ENCODE measurements around the gene ZNF14. TPM values are rescaled to one million over a fixed set of nuclear protein-coding genes. Genes with fewer than 3 reads are reported as not detected.
"Not testable (repeated sequence)": the region's sequence is repeated elsewhere in the genome, so short reads cannot be mapped to it uniquely, and the experiment has no call there.

The ZNF14 gene
- total RNA-seq, 1 donor from 2014 or later = 3.6 TPM

DNA sequence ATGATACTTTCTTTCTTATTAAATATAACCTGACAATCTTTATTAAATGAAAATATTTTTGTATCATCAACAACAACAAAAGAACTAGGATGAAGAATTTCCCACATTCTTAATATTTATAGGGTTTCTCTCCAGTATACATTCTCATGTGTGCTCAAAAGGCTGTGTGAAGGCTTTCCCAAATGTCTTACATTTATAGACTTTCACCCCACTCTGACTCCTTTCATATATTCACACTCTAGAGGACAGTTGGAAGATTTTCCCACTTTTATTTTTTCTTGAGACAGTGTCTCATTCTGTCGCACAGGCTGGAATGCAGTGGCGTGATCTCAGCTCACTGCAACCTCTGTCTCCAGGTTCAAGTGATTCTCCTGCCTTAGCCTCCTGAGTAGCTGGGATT is 22.4 kb downstream of the ZNF14 start:
- intact Hi-C loops (cut with DNase I) = no loop called here
- DNase-seq (ENCODE audit: missing footprints) = no peak
- no peak for ATAC-seq

DNA sequence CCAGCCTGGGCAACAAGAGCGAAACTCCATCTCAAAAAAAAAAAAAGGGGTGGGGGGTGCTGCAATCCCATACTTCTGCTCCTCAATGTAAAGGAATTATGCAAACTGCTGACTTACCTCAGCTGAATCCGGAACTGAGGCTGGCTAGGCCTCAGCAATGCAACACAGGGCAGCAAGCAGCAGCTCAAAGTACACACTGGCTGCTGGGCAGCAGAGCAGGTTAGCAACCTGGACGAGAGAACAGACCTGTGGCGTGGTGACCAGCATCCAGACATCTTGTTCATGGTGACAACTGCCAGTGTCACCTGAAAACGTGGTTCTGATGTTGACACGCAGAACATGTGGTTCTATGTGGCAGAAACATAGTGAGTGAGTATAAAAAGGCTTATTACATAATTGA is 28.1 kb downstream of the ZNF14 start:
- intact Hi-C loops (cut with DNase I) = no loop called here
- DNase-seq (ENCODE audit: missing footprints) (no peak), ATAC-seq (no peak)

DNA sequence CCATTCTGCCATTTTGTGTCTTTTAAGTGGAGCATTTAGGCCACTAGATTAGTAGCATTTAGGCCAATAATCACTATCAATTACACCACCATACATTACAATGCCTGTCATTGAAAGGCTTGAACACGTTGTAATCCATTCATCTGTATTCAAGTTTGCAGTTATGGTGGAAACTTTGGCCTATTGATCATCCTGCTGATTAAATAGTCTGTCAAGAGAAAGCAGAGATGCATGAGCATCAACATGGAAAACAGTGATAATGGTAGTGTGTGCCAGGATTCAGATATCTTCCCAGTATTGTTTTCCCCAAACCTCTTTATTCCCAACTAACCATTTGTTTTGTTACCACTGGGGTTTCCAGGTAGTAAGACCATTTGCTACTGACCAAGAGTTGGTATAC is 32.4 kb downstream of the ZNF14 start:
- intact Hi-C loops (cut with DNase I); ATAC-seq; DNase-seq (ENCODE audit: missing footprints): not testable (repeated sequence)

DNA sequence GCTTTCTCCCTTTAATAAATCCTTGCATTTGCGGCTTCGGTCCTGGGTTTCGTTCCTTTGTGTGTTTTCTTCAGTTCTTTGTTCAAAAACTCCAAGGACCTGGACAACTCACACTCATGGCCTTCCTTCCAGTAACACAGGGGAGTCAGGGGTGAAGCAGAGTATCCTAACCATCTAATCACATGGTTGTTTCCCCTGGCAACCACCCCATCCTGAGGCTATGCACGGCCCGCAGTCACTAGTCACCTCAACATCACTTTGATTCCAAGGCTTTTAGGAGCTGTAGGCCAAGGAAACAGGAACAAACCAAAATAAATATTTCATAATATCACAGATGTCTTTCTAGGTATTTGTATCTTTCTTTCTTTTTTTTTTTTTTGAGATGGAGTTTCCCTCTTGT is 35.3 kb downstream of the ZNF14 start:
- ATAC-seq (no peak), DNase-seq (ENCODE audit: missing footprints) (no peak)
- intact Hi-C loops (cut with DNase I) = no loop called here

DNA sequence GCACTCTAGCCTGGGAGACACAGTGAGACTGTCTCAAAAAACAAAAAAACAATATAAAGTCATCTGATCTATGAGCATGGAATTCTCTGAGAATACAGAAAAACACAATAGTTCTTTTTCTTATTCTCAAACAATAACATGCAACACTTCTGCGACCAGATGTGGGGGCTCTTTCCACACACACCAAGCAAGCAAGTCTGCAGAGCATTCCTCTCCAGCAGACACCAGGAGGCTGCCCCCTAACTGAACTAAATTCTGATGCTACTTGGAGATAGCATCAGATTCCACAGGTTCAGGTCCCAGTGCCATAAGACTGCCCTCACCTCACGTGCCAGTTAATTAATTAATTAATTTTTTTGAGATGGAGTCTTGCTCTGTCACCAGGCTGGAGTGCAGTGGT is 36.5 kb downstream of the ZNF14 start:
- ATAC-seq = no peak
- intact Hi-C loops (cut with DNase I) = no loop called here

DNA sequence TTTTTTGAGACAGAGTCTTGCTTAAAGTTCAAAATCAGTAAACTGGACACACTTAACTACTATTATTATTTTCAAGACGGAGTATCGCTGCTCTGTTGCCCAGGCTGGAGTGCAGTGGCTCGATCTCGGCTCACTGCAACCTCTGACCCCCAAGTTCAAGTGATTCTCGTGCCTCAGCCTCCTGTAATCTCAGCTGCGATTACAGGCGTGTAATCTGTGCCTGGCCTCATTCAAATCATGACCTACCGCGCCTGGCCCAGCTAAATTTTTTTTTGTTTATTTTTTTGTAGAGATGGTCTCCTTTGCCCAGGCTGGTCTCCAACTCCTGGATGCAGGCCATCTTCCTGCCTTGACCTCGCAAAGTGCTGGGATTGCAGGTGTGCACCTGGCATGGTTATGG is 41.2 kb downstream of the ZNF14 start:
- DNase-seq (ENCODE audit: missing footprints) (no peak), ATAC-seq (no peak)
- intact Hi-C loops (cut with DNase I) = no loop called here

More for the DNA sequence above, 36.5 kb downstream of the ZNF14 start:
- no peak for DNase-seq (ENCODE audit: missing footprints)

DNA sequence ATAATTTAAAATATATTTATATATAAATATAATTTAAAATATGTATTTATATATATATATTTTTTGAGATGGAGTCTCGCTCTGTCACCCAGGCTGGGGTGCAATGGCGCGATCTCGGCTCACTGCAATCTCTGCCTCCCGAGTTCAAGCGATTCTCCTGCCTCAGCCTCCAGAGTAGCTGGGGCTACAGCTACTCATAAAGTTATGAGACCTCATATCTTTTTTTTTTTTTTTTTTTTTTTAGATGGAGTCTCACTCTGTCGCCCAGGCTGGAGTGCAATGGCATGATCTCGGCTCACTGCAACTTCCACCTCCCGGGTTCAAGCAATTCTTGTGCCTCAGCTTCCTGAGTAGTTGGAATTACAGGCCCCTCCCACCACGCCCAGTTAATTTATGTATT is 43.9 kb downstream of the ZNF14 start:
- intact Hi-C loops (cut with DNase I); ATAC-seq; DNase-seq (ENCODE audit: missing footprints): not testable (repeated sequence)

DNA sequence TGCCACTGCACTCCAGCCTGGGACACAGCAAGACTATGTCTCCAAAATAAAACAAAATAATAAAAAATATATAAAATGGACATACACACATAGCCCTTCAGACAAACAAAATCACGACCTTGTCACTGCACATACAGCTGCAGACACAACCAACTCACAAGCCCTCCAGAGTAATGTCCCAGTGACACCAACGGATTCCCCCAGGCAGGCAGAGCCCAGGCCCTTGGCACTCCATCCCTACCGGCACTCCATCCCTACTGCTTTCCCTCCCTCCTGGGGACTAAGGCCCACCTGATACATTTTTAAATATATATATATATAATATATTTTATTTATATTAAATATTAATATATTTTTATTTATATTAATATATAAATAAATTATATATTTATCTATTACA is 45.8 kb downstream of the ZNF14 start:
- no peak for DNase-seq (ENCODE audit: missing footprints)
- ATAC-seq = no peak
- intact Hi-C loops (cut with DNase I) = no loop called here

DNA sequence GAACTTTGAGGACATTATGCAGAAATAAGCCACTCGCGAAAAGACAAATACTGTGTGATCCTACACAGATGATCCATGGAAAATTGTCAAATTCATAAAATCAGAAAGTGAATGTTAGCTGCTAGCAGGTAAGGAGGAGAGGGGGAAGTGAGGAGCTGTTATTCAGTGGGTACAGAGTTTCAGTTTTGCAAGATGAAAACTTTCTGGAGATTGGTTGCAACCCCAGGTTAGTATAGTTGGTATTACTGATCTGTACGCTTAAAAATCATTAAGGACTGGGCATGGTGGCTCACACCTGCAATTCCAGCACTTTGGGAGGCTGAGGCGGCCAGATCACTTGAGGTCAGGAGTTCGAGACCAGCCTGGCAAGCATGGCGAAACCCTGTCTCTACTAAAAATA is 46.3 kb downstream of the ZNF14 start:
- ATAC-seq (no peak), DNase-seq (ENCODE audit: missing footprints) (no peak)
- intact Hi-C loops (cut with DNase I) = no loop called here

DNA sequence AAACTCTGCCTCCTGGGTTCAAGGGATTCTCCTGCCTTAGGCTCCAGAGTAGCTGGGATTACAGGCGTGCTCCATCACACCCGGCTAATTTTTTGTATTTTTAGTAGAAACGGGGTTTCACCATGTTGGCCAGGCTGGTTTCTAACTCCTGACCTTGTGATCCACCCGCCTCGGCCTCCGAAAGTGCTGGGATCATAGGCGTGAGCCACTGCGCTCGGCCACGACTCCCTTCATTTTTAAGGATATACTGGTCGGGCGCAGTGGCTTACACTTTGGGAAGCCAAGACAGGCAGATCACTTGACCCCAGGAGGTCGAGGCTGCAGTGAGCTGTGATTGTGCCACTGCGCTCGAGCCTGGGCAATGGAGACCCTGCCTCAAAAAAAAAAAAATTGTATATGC is 46.8 kb downstream of the ZNF14 start:
- intact Hi-C loops (cut with DNase I); ATAC-seq; DNase-seq (ENCODE audit: missing footprints): not testable (repeated sequence)

DNA sequence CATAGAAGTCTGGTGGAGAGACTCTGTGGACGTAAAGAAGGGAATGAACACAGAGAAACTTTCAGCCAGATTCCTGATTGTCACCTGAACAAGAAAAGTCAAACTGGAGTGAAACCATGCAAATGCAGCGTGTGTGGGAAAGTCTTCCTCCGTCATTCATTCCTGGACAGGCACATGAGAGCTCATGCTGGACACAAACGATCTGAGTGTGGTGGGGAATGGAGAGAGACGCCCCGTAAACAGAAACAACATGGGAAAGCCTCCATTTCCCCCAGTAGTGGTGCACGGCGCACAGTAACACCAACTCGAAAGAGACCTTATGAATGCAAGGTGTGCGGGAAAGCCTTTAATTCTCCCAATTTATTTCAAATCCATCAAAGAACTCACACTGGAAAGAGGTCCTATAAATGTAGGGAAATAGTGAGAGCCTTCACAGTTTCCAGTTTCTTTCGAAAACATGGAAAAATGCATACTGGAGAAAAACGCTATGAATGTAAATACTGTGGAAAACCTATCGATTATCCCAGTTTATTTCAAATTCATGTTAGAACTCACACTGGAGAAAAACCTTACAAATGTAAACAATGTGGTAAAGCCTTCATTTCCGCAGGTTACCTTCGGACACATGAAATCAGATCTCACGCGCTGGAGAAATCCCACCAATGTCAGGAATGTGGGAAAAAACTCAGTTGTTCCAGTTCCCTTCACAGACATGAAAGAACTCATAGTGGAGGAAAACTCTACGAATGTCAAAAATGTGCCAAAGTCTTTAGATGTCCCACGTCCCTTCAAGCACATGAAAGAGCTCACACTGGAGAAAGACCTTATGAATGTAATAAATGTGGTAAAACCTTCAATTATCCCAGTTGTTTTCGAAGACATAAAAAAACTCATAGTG is 53.5 kb downstream of the ZNF14 start:
- ATAC-seq (no peak), DNase-seq (ENCODE audit: missing footprints) (no peak)
- intact Hi-C loops (cut with DNase I) = no loop called here

DNA sequence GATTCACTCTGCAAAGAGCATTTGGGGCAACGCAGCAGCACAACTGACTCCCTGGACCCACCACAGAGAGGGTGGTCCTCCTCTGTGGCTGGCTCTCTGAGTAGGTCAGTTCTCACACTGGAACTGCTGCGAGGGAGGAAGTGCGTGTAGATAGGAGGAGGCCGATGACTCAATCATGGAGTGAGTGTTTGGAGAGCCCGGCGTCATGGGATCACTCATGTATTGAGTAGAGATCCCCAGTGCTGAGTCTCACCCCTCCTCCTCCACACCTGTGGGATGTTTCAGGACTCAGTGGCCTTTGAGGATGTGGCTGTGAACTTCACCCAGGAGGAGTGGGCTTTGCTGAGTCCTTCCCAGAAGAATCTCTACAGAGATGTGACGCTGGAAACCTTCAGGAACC is 55.3 kb downstream of the ZNF14 start:
- no peak for ATAC-seq
- no peak for DNase-seq (ENCODE audit: missing footprints)
- intact Hi-C loops (cut with DNase I) = no loop called here

DNA sequence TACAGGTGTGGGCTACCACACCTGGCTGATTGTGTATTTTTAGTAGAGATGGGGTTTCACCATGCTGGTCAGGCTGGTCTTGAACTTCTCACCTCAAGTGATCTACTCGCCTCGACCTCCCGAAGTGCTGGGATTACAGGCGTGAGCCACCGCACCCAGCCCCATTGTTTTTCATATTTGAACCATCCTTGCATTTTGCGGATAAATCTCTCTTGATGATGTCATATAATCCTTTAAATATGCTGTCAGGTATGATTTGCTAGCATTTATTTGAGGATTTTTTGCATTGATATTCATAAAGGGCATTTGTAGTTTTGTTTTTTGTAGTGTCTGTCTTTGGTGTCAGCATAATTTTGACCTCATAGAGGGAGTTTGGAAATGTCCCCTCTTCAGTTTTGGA is 58.6 kb downstream of the ZNF14 start:
- no peak for ATAC-seq
- intact Hi-C loops (cut with DNase I) = no loop called here
- DNase-seq (ENCODE audit: missing footprints) = no peak

DNA sequence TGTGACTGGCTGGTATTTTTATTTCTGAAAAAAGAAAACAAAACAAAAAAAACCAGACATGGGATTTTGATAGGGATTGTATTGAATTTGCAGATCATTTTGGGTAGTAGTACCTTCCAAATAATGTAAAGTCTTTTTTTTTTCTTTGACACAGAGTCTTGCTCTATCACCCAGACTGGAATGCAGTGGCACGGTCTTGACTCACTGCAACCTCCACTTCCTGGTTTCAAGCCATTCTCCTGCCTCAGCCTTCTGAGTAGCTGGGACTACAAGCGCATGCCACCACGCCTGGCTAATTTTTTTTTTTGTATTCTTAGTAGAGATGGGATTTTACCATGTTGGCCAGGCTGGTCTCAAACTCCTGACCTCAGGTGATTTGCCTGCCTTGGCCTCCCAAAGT is 60.1 kb downstream of the ZNF14 start:
- DNase-seq (ENCODE audit: missing footprints) = no peak
- intact Hi-C loops (cut with DNase I) = no loop called here
- no peak for ATAC-seq

DNA sequence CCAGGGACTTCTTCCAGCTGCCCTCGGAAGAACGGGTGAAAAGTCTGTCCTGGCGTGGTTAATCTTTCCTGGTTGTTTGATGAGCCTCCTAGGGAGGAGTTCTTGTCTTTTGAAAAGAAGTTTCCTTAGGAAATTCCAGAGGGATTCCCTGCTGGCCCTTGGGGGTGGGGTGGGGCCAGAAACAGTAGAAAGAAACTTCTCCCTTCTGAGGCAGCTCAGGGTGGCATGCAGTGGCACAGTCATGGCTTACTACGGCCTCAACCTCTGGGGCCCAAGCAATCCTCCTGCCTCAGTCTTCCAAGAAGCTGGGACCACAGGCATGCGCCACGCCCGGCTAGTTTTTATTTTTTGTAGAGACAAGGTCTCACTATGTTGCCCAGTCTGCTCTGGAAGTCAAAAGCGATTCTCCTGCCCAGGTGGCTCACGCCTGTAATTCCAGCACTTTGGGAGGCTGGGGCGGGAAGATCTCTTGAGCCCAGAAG is 62.8 kb downstream of the ZNF14 start:
- intact Hi-C loops (cut with DNase I) = no loop called here
- no peak for DNase-seq (ENCODE audit: missing footprints)
- ATAC-seq = no peak

DNA sequence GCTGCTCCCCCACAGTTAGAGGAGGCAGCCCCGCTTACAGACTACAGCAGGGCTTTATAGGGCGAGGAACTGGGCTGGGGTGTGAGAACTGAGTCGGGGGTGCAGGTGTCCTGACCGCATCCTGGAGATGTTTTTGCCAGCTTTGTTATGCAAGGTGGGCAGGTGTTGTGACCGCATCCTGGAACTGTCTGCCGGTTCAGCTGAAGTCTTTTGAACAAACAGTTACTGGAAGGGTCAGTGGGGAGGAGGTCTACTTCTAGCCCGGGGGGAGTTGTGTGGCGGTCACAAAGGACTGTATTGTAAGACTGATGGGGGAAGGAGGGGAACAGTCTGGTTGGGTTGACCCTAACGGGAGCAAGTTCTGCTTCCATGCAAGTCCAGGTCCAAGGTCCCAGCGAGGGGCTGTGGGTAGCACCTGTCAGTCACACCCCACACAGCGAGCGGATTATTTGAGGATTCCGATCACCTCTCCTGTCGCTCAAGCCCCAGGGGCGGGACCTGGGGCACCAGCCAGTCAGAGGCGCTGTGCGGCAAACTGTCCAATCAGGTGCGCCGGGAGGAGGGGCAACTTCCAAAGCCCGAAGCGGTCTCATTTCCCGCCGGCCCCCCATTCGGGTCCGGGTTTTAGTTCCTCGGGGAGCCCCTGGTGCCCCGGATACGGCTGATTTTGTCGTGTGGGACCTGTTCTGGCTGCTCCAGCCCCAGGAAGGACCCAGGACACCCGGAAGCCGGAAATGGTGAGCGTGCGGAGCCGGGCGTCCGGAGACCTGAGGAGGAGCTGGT is 64.5 kb downstream of the ZNF14 start, which contains the start of gene ZNF101:
TSS of gene ZNF101 (plus strand) at position 610 of the 783 bp plus-strand sequence. CDS start at position 735, 125 bp downstream.
- DNase-seq (ENCODE audit: missing footprints) (peak; percentile 96), ATAC-seq (peak; percentile 79)
- intact Hi-C loops (cut with DNase I) = loop anchor here (2.0 to 5.0 kb wide), 2 partner anchors 64 to 199 kb away; partner anchors contain the start of genes ZNF14 and ZNF253

DNA sequence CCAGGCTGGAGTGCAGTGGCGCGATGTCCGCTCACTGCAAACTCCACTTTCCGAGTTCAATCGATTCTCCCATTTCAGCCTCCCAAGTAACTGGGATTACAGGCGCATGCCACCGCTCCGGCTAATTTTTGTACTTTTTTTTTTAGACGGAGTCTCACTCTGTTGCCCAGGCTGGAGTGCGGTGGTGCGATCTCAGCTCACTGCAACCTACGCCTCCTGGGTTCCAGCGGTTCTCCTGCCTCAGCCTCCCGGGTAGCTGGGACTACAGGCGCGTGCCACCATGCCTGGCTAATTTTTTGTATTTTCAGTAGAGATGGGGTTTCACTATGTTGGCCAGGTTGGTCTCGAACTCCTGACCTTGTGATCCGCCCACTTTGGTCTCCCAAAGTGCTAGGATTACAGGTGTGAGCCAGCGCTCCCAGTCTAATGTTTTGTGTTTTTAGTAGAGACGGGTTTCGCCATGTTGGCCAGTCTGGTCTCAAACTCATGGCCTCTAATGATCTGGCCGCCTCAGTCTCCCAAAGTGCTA is 67.4 kb downstream of the ZNF14 start:
- ATAC-seq; DNase-seq (ENCODE audit: missing footprints): not testable (repeated sequence)
- intact Hi-C loops (cut with DNase I) = loop anchor here (5.0 kb wide), 1 partner anchor 202 kb away; the partner anchor contains the start of gene ZNF253

DNA sequence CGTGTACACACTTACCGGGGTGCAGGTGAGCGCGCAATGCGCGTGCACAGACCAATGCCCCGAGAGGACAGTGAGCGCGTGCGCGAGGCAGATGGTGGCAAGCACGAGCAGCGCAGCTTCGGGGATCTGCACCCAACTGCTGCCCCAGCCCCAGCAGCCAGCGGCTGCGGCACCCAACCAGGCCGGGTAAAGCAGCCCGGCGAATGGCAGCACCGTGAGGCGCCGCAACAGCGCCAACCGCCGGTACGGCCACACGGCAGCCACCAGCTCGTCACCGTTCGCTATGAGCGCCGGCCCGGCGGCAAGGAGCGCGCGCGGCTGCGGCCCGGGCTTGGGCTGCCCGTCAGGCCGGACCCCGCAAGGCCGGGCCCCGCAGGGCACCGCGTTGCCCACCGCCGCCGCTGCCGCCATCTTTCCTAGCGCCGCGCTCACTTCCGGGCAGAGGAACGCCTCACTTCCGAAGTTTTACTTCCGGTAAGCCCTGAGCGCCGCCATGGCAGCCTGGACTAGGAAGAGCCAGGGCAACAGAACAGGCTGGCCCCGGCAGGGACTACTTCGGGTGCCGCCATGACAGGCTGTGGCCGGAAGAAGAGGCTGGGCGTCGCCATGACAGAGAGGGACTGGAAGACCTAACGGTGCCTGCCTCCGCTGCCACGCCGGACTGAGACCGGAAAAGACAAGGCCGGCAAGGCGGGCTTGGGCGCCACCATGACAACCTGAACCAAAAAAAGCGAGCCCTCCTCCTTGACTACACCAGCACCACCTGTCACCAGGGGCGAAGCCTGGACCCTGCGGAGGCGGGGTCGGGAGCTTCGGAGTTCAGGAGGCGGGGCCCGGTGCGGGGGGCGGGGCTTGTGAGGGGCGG is 69.4 kb downstream of the ZNF14 start, which contains the start of gene ATP13A1:
TSS of gene ATP13A1 (minus strand) at position 421 of the 865 bp plus-strand sequence. CDS start at position 411, 10 bp downstream.
- ATAC-seq (peak; percentile 98), DNase-seq (ENCODE audit: missing footprints) (peak; percentile 99)
- intact Hi-C loops (cut with DNase I) = loop anchor here (1.0 to 5.0 kb wide), 2 partner anchors 113 to 159 kb away; partner anchors contain the start of gene ZNF506

Measured in Right ventricle myocardium inferior (tissue), 1 donor.